ENCODE results near the gene ADGRL1.
"Not testable (repeated sequence)": the region's sequence is repeated elsewhere in the genome, so short reads cannot be mapped to it uniquely, and the experiment has no call there.

The ADGRL1 gene

GRCh38 chr19:14248578-14249011 is 42.6 kb upstream of the ADGRL1 start:
- no peak overlapping the region for H3K27ac ChIP-seq (ENCODE audit: poor library complexity, severe bottlenecking)
- no peaks in the 10 kb centered on the region for H3K4me1 ChIP-seq (ENCODE audit: insufficient read depth, poor library complexity, severe bottlenecking)
- no peaks in the 10 kb centered on the region for H3K9me3 ChIP-seq (ENCODE audit: severe bottlenecking)
- no peak for DNase-seq (ENCODE audit: low spot score)
- H3K4me3 ChIP-seq (ENCODE audit: severe bottlenecking): peak overlapping the region; percentile 14
- no peak for TF ChIP-seq CTCF (IDR thresholded peaks at IDR 0.05; ENCODE audit: poor library complexity, severe bottlenecking)
- no peaks in the 10 kb centered on the region for H3K36me3 ChIP-seq (ENCODE audit: low read depth)
- no peaks in the 10 kb centered on the region for H3K27me3 ChIP-seq (ENCODE audit: insufficient read depth, poor library complexity, severe bottlenecking)
- ATAC-seq (ENCODE audit: low read depth): no peak

DNA sequence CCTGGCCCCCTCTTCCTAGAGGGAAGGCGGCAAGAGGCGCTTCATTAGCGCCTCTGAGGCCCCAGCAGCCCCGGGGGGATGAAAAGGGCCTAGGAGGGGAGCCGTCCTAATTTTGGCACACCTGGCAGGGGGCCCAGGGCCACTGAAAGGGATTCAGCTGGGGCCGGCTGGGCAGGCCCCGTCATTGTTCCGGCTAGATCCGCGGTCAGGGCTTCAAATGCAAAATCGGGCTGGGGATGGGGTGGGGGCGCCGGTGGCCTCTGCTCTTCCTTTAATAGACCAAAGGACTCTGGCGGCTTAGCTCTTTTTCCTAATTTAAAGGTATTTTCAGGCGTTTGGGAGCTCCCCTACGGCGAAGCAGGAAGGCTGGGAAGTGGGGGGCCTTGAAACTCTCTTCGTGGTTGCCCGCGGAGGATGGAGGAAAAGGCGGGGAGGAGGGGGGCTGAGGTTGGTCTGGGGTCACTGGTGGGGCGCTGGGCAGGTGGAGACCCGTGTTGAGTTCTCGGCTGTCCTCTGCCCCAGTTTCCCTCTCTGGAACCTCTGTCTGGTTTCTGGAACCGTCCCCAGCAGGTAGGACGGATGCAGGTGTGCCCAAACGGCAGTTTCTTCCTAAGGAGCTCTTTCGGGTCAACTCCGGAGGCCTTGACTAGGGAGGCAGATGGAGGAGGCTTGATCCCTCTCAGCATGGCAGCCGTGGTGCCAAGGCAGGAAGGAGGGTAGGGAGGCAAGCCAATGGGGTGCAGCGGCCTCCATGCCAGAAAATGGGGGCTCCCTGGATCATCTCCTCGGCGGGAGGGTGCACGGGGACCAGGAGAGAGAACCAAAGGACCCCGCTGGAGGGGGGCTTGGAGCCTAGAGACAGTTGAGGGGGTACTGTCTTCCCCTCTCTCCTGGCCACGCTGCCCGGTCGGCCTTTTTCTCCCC is 41.8 kb upstream of the ADGRL1 start:
- not testable (repeated sequence) for H3K4me3 ChIP-seq (ENCODE audit: severe bottlenecking); ATAC-seq (ENCODE audit: low read depth); H3K9me3 ChIP-seq (ENCODE audit: severe bottlenecking); DNase-seq (ENCODE audit: low spot score); H3K27me3 ChIP-seq (ENCODE audit: insufficient read depth, poor library complexity, severe bottlenecking); H3K36me3 ChIP-seq (ENCODE audit: low read depth); H3K27ac ChIP-seq (ENCODE audit: poor library complexity, severe bottlenecking); H3K4me1 ChIP-seq (ENCODE audit: insufficient read depth, poor library complexity, severe bottlenecking)

DNA sequence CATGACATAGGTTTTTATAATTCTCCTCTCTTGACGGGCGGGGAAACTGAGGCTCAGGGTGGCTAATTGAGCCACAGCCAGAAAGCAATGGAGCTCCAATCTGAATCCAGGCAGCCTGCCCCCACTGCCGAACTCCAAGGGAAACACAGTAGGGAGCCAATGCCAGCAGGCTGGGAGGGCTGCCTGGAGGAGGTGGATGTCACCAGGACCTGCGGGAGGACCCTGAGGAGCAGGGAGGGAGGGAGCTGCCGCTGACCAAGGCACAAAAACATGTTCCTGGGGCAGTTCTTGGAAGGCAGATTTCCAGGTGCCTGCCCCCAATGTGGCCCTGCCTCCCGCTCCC is 41.2 kb upstream of the ADGRL1 start:
- H3K4me3 ChIP-seq (ENCODE audit: severe bottlenecking); H3K36me3 ChIP-seq (ENCODE audit: low read depth); DNase-seq (ENCODE audit: low spot score): not testable (repeated sequence)

GRCh38 chr19:14244393-14244792 is 38.4 kb upstream of the ADGRL1 start:
- not testable (repeated sequence) for H3K27ac ChIP-seq (ENCODE audit: poor library complexity, severe bottlenecking); H3K4me3 ChIP-seq (ENCODE audit: severe bottlenecking); ATAC-seq (ENCODE audit: low read depth); DNase-seq (ENCODE audit: low spot score); H3K9me3 ChIP-seq (ENCODE audit: severe bottlenecking); H3K36me3 ChIP-seq (ENCODE audit: low read depth); H3K27me3 ChIP-seq (ENCODE audit: insufficient read depth, poor library complexity, severe bottlenecking); H3K4me1 ChIP-seq (ENCODE audit: insufficient read depth, poor library complexity, severe bottlenecking)

More for the DNA sequence above, 41.2 kb upstream of the ADGRL1 start:
- H3K27ac ChIP-seq (ENCODE audit: poor library complexity, severe bottlenecking); H3K27me3 ChIP-seq (ENCODE audit: insufficient read depth, poor library complexity, severe bottlenecking); H3K4me1 ChIP-seq (ENCODE audit: insufficient read depth, poor library complexity, severe bottlenecking); H3K9me3 ChIP-seq (ENCODE audit: severe bottlenecking); ATAC-seq (ENCODE audit: low read depth): not testable (repeated sequence)

- not testable (repeated sequence) for H3K27ac ChIP-seq (ENCODE audit: poor library complexity, severe bottlenecking); DNase-seq (ENCODE audit: low spot score); H3K9me3 ChIP-seq (ENCODE audit: severe bottlenecking); H3K4me3 ChIP-seq (ENCODE audit: severe bottlenecking); H3K36me3 ChIP-seq (ENCODE audit: low read depth); H3K4me1 ChIP-seq (ENCODE audit: insufficient read depth, poor library complexity, severe bottlenecking); H3K27me3 ChIP-seq (ENCODE audit: insufficient read depth, poor library complexity, severe bottlenecking); ATAC-seq (ENCODE audit: low read depth)
Observed at GRCh38 chr19:14243718-14244117, 37.7 kb upstream of the ADGRL1 start.

DNA sequence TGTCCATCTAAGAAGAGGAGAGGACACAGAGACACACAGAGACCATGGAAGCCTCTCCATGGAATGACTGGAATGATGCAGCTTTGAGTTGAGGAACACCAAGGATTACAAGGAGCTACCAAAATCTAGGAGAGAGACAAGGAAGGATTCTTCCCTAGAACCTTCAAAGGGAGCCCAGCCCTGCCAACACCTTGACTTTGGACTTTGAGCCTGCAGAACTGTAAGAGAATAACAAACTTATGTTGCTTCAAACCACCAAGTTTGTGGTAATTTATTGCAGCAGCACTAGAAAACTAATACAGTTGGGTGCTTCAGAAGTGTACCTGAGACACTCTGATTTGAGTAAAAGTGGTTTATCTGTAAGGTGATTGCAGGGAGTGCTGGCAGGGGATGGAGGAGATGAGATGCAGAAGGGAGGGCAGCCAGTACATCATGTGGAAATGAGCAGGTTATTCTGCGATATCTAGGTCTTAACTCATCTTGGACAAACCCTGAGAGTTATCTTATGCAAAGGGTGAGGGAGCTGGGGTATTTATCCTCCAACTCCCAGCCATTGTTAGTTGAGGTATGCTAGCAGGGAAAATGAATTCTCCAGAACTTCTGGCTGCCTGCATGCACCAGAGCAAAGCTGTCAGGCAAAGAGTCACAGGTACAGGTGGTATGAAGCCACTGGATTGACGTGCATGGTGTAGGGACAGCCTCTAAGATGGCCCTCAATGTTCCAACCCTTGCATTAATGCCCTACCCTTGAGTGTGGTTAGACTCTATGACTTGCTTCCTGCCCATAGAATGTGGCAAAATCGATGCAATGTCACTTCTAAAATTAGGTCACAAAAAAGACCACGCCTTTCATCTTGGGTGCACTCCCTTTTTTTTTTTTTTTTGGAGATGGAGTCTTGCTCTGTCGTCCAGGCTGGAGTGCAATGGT is 31.3 kb upstream of the ADGRL1 start:
- Histone ChIP-seq H3K36me3 (ENCODE audit: low read depth) (no peaks in the 10 kb centered on the region), H3K4me1 (ENCODE audit: insufficient read depth, poor library complexity, severe bottlenecking) (no peaks in the 10 kb centered on the region), H3K27me3 (ENCODE audit: insufficient read depth, poor library complexity, severe bottlenecking) (no peaks in the 10 kb centered on the region), H3K9me3 (ENCODE audit: severe bottlenecking) (no peaks in the 10 kb centered on the region), H3K27ac (ENCODE audit: poor library complexity, severe bottlenecking) (no peak overlapping the region), H3K4me3 (ENCODE audit: severe bottlenecking) (no peak overlapping the region)
- ATAC-seq (ENCODE audit: low read depth): no peak
- no peak for DNase-seq (ENCODE audit: low spot score)
- no peak for TF ChIP-seq CTCF (IDR thresholded peaks at IDR 0.05; ENCODE audit: poor library complexity, severe bottlenecking)

- not testable (repeated sequence) for H3K4me3 ChIP-seq (ENCODE audit: severe bottlenecking); H3K4me1 ChIP-seq (ENCODE audit: insufficient read depth, poor library complexity, severe bottlenecking); H3K36me3 ChIP-seq (ENCODE audit: low read depth); DNase-seq (ENCODE audit: low spot score); H3K27ac ChIP-seq (ENCODE audit: poor library complexity, severe bottlenecking); H3K9me3 ChIP-seq (ENCODE audit: severe bottlenecking); ATAC-seq (ENCODE audit: low read depth); H3K27me3 ChIP-seq (ENCODE audit: insufficient read depth, poor library complexity, severe bottlenecking)
Observed at GRCh38 chr19:14232945-14233344, 27.0 kb upstream of the ADGRL1 start.

DNA sequence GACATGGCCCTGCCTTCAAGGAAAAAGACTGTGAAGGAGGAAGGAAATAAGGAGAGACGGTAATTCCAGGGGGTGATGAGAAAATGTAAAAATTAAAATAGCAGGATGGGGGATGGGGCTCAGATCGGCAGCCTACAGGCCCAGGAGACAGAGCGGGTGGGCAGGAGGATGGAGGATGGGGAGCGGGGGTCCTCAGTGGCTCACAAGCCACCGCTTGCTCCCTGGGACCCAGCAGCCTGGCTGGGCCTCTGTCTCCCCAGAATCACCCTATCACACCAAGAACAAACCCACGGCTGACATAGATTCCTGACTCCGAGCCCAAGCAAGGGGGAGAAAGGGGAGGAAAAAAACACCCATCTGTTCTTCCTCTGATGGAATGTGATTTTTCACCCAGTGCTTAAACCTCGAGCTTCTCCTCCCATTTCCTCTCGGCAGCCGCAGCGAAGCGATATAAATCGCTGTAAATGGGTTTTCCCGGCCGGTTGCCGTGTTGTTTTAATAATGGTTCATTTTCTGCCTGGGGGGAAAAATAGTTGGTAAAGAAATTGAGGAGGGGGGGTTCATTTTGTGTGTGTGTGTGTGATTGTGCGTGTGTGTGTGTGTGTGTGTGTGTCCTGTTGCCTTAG is 22.6 kb upstream of the ADGRL1 start:
- H3K9me3 ChIP-seq (ENCODE audit: severe bottlenecking); H3K4me1 ChIP-seq (ENCODE audit: insufficient read depth, poor library complexity, severe bottlenecking); H3K27ac ChIP-seq (ENCODE audit: poor library complexity, severe bottlenecking); H3K27me3 ChIP-seq (ENCODE audit: insufficient read depth, poor library complexity, severe bottlenecking); H3K4me3 ChIP-seq (ENCODE audit: severe bottlenecking); ATAC-seq (ENCODE audit: low read depth); H3K36me3 ChIP-seq (ENCODE audit: low read depth); DNase-seq (ENCODE audit: low spot score): not testable (repeated sequence)

DNA sequence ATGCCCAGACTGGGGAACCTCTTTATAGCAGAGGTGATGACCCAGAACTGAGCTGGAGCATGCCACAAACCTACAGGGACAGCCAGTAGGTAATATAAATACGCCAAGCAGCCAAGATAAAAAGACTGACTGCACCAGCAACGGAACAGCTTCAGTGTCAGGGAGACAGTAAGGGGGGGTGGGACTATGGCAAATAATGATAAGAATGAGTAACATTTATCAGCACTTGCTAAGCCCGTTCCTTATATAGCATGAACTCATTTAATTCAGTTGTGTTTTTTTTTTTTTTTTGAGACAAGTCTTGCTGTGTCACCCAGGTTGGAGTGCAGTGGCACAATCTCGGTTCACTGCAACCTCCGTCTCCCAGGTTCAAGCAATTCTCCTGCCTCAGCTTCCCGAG is 20.5 kb upstream of the ADGRL1 start:
- H3K4me1 ChIP-seq (ENCODE audit: insufficient read depth, poor library complexity, severe bottlenecking); H3K27ac ChIP-seq (ENCODE audit: poor library complexity, severe bottlenecking); ATAC-seq (ENCODE audit: low read depth); H3K9me3 ChIP-seq (ENCODE audit: severe bottlenecking); DNase-seq (ENCODE audit: low spot score); H3K4me3 ChIP-seq (ENCODE audit: severe bottlenecking); H3K27me3 ChIP-seq (ENCODE audit: insufficient read depth, poor library complexity, severe bottlenecking); H3K36me3 ChIP-seq (ENCODE audit: low read depth): not testable (repeated sequence)
